ENCODE data around the gene FBXL7. TPM values are rescaled to one million over a fixed set of nuclear protein-coding genes. Genes with fewer than 3 reads are reported as not detected.

The FBXL7 gene
- polyA plus RNA-seq, 1 donor (not counting 4 experiments of a cell fraction or from before 2014, with no cell fraction given), result 0.22 TPM

DNA sequence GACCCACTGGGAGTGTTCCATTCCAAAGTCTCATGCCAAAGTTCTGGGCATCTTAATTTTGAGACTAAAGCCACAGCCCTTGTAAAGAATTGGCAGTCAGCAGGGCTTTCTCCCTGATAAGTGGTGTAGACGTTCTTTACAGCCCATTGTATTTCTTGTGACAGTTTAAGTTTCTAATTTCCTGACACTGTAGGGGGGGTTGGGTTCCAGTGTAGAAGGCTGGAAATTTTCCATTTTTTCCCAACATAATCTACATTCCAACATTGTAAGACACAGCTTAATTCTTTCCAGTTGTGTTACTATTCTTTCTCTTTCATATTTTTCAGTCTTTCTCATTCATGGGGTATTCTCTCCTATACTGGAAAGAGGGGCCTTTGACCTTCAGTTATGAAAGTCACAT lies 121.1 kb downstream of the FBXL7 start:
- dilution Hi-C loops (cut with MboI; ENCODE audit: extremely low pct_ligation_motif_present, low sequenced_read_pairs), result no loop called here
- Histone ChIP-seq H3K27ac (ENCODE audit: control insufficient read depth, insufficient read depth, low read length) (no peak overlapping the region), H3K36me3 (ENCODE audit: control insufficient read depth in 2 of 2, extremely low read depth in 1 of 2, insufficient read depth in 2 of 2, low read length in 2 of 2) (no peaks in the 10 kb centered on the region), H3K9me1 (ENCODE audit: control insufficient read depth, extremely low read depth, insufficient read depth, low read length) (no peaks in the 10 kb centered on the region), H3K9me3 (ENCODE audit: control insufficient read depth, low read depth, low read length) (no peaks in the 10 kb centered on the region), H3K4me1 (ENCODE audit: control insufficient read depth, extremely low read depth, insufficient read depth, low read length) (no peaks in the 10 kb centered on the region), H3K27me3 (ENCODE audit: control insufficient read depth, extremely low read depth, insufficient read depth, low read length) (no peaks in the 10 kb centered on the region), H3K9ac (ENCODE audit: control insufficient read depth, extremely low read depth, insufficient read depth, low read length) (no peak overlapping the region), H2AFZ (ENCODE audit: control insufficient read depth, low read length) (no peak overlapping the region), H3K4me3 (ENCODE audit: control insufficient read depth in 2 of 3, extremely low read depth in 1 of 3, insufficient read depth in 2 of 3, low read depth in 1 of 3, low read length in 3 of 3) (no peak overlapping the region), H3K79me2 (ENCODE audit: control insufficient read depth, insufficient read depth, low read length) (no peaks in the 10 kb centered on the region), H3K4me2 (ENCODE audit: control insufficient read depth, extremely low read depth, insufficient read depth, low read depth, low read length) (no peak overlapping the region), H4K20me1 (ENCODE audit: control insufficient read depth, extremely low read depth, insufficient read depth, low read length) (no peaks in the 10 kb centered on the region)
- TF ChIP-seq, protein P1, sequence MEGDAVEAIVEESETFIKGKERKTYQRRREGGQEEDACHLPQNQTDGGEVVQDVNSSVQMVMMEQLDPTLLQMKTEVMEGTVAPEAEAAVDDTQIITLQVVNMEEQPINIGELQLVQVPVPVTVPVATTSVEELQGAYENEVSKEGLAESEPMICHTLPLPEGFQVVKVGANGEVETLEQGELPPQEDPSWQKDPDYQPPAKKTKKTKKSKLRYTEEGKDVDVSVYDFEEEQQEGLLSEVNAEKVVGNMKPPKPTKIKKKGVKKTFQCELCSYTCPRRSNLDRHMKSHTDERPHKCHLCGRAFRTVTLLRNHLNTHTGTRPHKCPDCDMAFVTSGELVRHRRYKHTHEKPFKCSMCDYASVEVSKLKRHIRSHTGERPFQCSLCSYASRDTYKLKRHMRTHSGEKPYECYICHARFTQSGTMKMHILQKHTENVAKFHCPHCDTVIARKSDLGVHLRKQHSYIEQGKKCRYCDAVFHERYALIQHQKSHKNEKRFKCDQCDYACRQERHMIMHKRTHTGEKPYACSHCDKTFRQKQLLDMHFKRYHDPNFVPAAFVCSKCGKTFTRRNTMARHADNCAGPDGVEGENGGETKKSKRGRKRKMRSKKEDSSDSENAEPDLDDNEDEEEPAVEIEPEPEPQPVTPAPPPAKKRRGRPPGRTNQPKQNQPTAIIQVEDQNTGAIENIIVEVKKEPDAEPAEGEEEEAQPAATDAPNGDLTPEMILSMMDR (optimal IDR thresholded peaks at IDR 0.05 in 1 of 3, IDR thresholded peaks at IDR 0.05 in 1 of 3, conservative IDR thresholded peaks at IDR 0.05 in 1 of 3; ENCODE audit: extremely low read depth in 1 of 3, insufficient read depth in 2 of 3, low read length in 3 of 3), result no peak
- TF ChIP-seq EZH2 (IDR thresholded peaks at IDR 0.05; ENCODE audit: low read length), result no peak
- DNase-seq (ENCODE audit: low read depth, low spot score) (no peak), FAIRE-seq (no peak)

DNA sequence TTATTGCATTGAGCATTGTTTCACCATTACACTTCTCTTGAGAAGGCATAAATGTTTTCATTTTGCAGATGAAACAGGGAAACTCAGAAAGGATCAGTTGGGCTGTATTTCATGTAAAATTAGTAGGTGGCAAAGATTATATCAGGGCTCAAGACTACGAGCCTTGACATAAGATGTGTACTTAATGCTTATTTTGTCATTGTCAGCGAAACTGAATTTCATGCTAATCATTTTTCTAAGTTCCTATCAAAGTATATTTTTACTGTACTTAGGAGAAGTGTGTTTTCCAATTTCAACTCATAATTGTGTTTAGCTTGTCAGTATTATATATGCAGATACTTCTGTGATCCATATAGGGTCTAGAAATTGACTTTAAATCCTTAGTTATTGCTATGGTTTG lies 123.8 kb downstream of the FBXL7 start:
- no peak overlapping the region for H3K27ac ChIP-seq (ENCODE audit: control insufficient read depth, insufficient read depth, low read length)
- no peaks in the 10 kb centered on the region for H3K9me1 ChIP-seq (ENCODE audit: control insufficient read depth, extremely low read depth, insufficient read depth, low read length)
- no peak overlapping the region for H2AFZ ChIP-seq (ENCODE audit: control insufficient read depth, low read length)
- no peak overlapping the region for H3K9ac ChIP-seq (ENCODE audit: control insufficient read depth, extremely low read depth, insufficient read depth, low read length)
- no peaks in the 10 kb centered on the region for H3K79me2 ChIP-seq (ENCODE audit: control insufficient read depth, insufficient read depth, low read length)
- no peak for FAIRE-seq
- no peak overlapping the region for H3K4me2 ChIP-seq (ENCODE audit: control insufficient read depth, extremely low read depth, insufficient read depth, low read depth, low read length)
- no peak for TF ChIP-seq EZH2 (IDR thresholded peaks at IDR 0.05; ENCODE audit: low read length)
- TF ChIP-seq, protein P1 (optimal IDR thresholded peaks at IDR 0.05 in 1 of 3, IDR thresholded peaks at IDR 0.05 in 1 of 3, conservative IDR thresholded peaks at IDR 0.05 in 1 of 3; ENCODE audit: extremely low read depth in 1 of 3, insufficient read depth in 2 of 3, low read length in 3 of 3), result no peak
- H3K36me3 ChIP-seq (ENCODE audit: control insufficient read depth in 2 of 2, extremely low read depth in 1 of 2, insufficient read depth in 2 of 2, low read length in 2 of 2), result no peaks in the 10 kb centered on the region
- H4K20me1 ChIP-seq (ENCODE audit: control insufficient read depth, extremely low read depth, insufficient read depth, low read length), result no peaks in the 10 kb centered on the region
- dilution Hi-C loops (cut with MboI; ENCODE audit: extremely low pct_ligation_motif_present, low sequenced_read_pairs), result no loop called here
- no peak for DNase-seq (ENCODE audit: low read depth, low spot score)
- no peak overlapping the region for H3K4me3 ChIP-seq (ENCODE audit: control insufficient read depth in 2 of 3, extremely low read depth in 1 of 3, insufficient read depth in 2 of 3, low read depth in 1 of 3, low read length in 3 of 3)
- no peaks in the 10 kb centered on the region for H3K9me3 ChIP-seq (ENCODE audit: control insufficient read depth, low read depth, low read length)
- no peaks in the 10 kb centered on the region for H3K27me3 ChIP-seq (ENCODE audit: control insufficient read depth, extremely low read depth, insufficient read depth, low read length)
- H3K4me1 ChIP-seq (ENCODE audit: control insufficient read depth, extremely low read depth, insufficient read depth, low read length), result no peaks in the 10 kb centered on the region
